Coronary artery (tissue), 2 donors: ENCODE measurements around the gene CFL2.

Experiments
- DNase-seq: peaks from one replicate; pipeline ENCODE4 v3.0.0-alpha.2; 2017; ENCODE audit warnings: low spot score
- H3K27ac ChIP-seq, 2 donors: fragments of 200-600 bp; sonication (generic); one replicate each; pipeline ENCODE4 v1.5.1; 2016 to 2019
- H3K4me3 ChIP-seq: fragments of 200-600 bp; sonication (generic); 2 replicates; pipeline ENCODE4 v1.5.1; 2016; ENCODE audit warnings: mild to moderate bottlenecking, moderate library complexity
- TF ChIP-seq, protein P1 (sequence below): fragments of 200-600 bp; sonication (generic); IDR thresholded peaks from one replicate; pipeline ENCODE4 v1.5.1; 2019; ENCODE audit warnings: antibody characterized with exemption

CFL2 gene

DNA sequence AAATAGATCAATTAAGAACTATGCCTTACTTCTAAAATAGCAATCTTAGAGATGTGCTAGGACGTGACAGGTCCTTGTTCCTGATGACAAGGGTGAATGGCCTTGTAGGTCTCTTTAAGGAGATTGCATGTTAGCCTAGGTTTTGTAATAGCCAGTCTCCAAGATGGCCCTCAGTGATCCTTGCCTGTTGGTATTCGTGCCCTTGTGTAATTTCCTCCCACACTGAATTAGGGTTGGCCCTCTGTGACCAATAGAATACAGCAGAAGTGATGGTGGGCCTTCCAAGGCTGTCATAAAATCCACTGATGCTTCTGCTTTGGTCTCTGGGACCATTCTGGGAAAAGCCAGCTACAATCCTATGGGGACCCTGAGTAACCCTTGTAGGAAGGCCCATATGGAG lies 46.3 kb downstream of the CFL2 start:
- TF ChIP-seq, protein P1, sequence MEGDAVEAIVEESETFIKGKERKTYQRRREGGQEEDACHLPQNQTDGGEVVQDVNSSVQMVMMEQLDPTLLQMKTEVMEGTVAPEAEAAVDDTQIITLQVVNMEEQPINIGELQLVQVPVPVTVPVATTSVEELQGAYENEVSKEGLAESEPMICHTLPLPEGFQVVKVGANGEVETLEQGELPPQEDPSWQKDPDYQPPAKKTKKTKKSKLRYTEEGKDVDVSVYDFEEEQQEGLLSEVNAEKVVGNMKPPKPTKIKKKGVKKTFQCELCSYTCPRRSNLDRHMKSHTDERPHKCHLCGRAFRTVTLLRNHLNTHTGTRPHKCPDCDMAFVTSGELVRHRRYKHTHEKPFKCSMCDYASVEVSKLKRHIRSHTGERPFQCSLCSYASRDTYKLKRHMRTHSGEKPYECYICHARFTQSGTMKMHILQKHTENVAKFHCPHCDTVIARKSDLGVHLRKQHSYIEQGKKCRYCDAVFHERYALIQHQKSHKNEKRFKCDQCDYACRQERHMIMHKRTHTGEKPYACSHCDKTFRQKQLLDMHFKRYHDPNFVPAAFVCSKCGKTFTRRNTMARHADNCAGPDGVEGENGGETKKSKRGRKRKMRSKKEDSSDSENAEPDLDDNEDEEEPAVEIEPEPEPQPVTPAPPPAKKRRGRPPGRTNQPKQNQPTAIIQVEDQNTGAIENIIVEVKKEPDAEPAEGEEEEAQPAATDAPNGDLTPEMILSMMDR: no peak
- no peak overlapping the region for H3K4me3 ChIP-seq
- no peak for DNase-seq
- H3K27ac ChIP-seq: no peak overlapping the region

DNA sequence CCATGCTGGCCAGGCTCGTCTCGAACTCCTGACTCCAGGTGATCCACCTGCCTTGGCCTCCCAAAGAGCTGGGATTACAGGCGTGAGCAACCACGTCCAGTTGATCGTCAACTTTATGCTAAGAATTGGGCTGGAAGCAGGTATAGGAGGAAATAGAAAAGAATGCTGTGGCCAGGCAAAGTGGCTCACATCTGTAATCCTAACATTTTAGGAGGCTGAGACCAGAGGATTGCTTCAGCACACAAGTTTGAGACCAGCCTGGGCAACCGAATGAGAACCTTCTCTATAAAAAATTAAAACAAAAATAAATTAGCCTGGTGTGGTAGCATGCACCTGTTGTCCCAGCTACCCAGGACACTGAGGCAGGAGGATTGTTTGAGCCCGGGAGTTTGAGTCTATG lies 47.4 kb downstream of the CFL2 start:
- no peak overlapping the region for H3K4me3 ChIP-seq
- TF ChIP-seq, protein P1: no peak
- DNase-seq: no peak
- H3K27ac ChIP-seq: peak overlapping the region in 1 of 2 donors; percentile 45

DNA sequence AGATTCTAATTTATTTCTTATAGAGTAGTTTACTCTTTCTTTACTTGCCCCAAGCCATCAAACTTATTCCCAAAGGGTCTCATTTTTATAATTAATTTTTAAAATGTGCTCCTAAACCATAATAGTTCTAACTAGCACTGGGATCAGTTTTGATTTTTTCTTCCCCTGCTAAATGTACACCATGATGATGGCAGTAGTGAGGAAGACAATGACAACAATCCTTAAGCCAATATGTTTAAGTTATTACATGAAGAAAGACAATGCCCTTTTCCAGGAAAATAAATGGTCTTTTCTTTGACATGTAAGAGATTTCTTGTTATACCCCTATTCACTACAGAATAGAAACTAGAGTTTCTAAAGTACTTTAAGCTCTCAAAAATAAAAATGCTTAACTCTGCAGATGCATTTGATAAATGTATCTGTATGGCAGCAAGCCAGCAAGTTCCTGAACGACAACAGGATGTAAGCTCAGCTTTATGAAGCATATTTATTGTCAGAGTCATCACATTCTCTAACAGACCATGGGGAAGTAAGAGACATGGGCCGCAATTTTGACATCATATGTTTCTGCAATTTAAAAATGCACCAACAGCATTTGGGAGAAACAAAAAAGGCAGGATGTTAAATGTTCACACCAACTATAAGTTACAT lies 48.5 kb downstream of the CFL2 start:
- Histone ChIP-seq H3K27ac (peak overlapping the region in 1 of 2 donors; percentile 14), H3K4me3 (no peak overlapping the region)
- no peak for DNase-seq
- TF ChIP-seq, protein P1: no peak

DNA sequence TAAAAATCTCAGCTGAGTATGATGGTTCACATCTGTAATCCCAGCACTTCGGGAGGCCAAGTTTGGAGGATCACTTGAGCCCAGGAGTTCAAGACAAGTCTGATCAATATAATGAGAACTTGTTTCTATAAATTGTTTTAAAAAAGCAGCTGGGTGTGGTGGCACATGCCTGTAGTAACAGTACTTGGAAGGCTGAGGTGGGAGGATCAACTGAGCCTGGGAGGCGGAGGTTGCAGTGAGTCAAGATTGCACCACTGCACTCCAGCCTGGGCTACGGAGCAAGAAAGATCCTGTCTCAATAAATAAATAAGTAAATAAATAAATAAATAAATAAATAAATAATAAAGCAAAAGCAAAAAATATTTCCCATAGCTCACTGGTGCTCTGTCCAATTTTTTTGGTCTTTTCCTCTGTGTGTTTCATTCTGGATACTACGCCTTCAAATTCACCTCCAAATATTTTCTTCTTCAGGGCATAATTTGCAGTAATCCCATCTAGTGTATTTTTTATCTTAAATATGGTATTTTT lies 51.8 kb downstream of the CFL2 start:
- TF ChIP-seq, protein P1: no peak
- no peak for DNase-seq
- H3K4me3 ChIP-seq: no peak overlapping the region
- no peak overlapping the region for H3K27ac ChIP-seq

DNA sequence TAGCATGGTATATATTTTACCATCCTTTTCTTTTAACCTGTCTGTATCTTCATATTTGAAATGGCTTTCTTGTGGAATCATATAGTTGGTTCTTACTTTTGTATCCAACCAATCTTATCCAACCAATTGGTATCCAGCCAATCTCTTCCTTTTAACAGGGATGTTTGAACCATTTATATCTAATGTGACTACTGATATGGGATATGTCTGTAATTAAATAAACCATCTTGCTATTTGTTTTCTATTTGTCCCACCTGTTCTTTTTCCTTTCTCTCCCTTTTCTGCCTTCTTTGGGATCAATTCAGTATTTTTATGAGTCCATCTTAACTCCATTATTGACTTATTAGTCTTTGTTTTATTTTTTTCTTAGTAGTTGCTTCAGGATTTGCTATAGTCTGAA lies 53.6 kb downstream of the CFL2 start:
- no peak for DNase-seq
- no peak overlapping the region for H3K4me3 ChIP-seq
- TF ChIP-seq, protein P1: no peak
- no peak overlapping the region for H3K27ac ChIP-seq
